Neural cell (in vitro differentiated cells): Measurements from ENCODE around the gene HOMEZ. TPM values are rescaled to one million over a fixed set of nuclear protein-coding genes. Genes with fewer than 3 reads are reported as not detected.
"Not testable (repeated sequence)": the region's sequence is repeated elsewhere in the genome, so short reads cannot be mapped to it uniquely, and the experiment has no call there.

Experiments used
- H2AFZ ChIP-seq: fragments of 200-600, 300-800 bp; sonication (generic), shearing (Covaris generic); 2 replicates; pipeline ENCODE4 v1.6.0; 2014; ENCODE audit warnings: low read depth, mild to moderate bottlenecking, antibody characterized with exemption, low read length, moderate library complexity
- H3F3A ChIP-seq: fragments of 200-600 bp; shearing (Covaris generic); 2 replicates; pipeline ENCODE4 v1.6.1; 2016; ENCODE audit warnings: mild to moderate bottlenecking, moderate library complexity, mixed read lengths, antibody characterized with exemption, low read length; ENCODE audit not compliant: insufficient read depth, poor library complexity, severe bottlenecking
- H3K27ac ChIP-seq: fragments of 200-600, 300-800 bp; sonication (generic), shearing (Covaris generic); 2 replicates; pipeline ENCODE4 v1.5.1; 2014; ENCODE audit warnings: mild to moderate bottlenecking, low read length, moderate library complexity
- H3K27me3 ChIP-seq: fragments of 300-800, 200-600 bp; sonication (generic), shearing (Covaris generic); 2 replicates; pipeline ENCODE4 v1.6.0; 2014; ENCODE audit warnings: mild to moderate bottlenecking, low read depth, low read length, moderate library complexity; ENCODE audit not compliant: insufficient read depth
- H3K36me3 ChIP-seq: fragments of 300-800, 200-600 bp; sonication (generic), shearing (Covaris generic); 2 replicates; pipeline ENCODE4 v1.5.1; 2014; ENCODE audit warnings: mild to moderate bottlenecking, antibody characterized with exemption, low read length, moderate library complexity; ENCODE audit not compliant: insufficient read depth
- H3K4me2 ChIP-seq: fragments of 300-800, 200-600 bp; sonication (generic), shearing (Covaris generic); 2 replicates; pipeline ENCODE4 v1.6.0; 2014; ENCODE audit warnings: mild to moderate bottlenecking, low read length
- H3K4me3 ChIP-seq: fragments of 300-800, 200-600 bp; sonication (generic), shearing (Covaris generic); 2 replicates; pipeline ENCODE4 v1.5.1; 2014; ENCODE audit warnings: mild to moderate bottlenecking, low read length, moderate library complexity
- H3K79me2 ChIP-seq: fragments of 200-600 bp; shearing (Covaris generic); replicated peaks from 2 replicates; pipeline ENCODE4 v1.6.0; 2014; ENCODE audit warnings: mild to moderate bottlenecking, low read length, moderate library complexity; ENCODE audit not compliant: insufficient read depth
- H3K9ac ChIP-seq: fragments of 300-800, 200-600 bp; sonication (generic), shearing (Covaris generic); 2 replicates; pipeline ENCODE4 v1.6.1; 2016; ENCODE audit warnings: mild to moderate bottlenecking, low read length, mixed read lengths
- H3K9me2 ChIP-seq: fragments of 200-600 bp; shearing (Covaris generic); 2 replicates; pipeline ENCODE4 v1.6.1; 2016; ENCODE audit warnings: mild to moderate bottlenecking, low read length, mixed read lengths; ENCODE audit not compliant: insufficient read depth
- H3K9me3 ChIP-seq: fragments of 200-600, 300-800 bp; sonication (generic), shearing (Covaris generic); 2 replicates; pipeline ENCODE4 v1.6.1; 2016; ENCODE audit warnings: mild to moderate bottlenecking, mixed run types, low read length, moderate library complexity, mixed read lengths
- H4K20me1 ChIP-seq: fragments of 200-600 bp; shearing (Covaris generic); 2 replicates; pipeline ENCODE4 v1.6.1; 2016; ENCODE audit warnings: mild to moderate bottlenecking, mixed run types; ENCODE audit not compliant: insufficient read depth
- EP300 ChIP-seq: fragments of 450-650 bp; conservative IDR thresholded peaks from 2 replicates; pipeline ENCODE4 v1.6.1; 2014; ENCODE audit warnings: antibody characterized with exemption, mild to moderate bottlenecking, moderate library complexity; ENCODE audit not compliant: poor library complexity, severe bottlenecking
- EZH2 ChIP-seq: fragments of 200-600, 300-800 bp; shearing (Covaris generic), sonication (generic); IDR thresholded peaks from 2 replicates; pipeline ENCODE4 v1.6.1; 2014; ENCODE audit warnings: antibody characterized with exemption, low read length, borderline replicate concordance, mild to moderate bottlenecking; ENCODE audit not compliant: insufficient read depth, poor library complexity, severe bottlenecking
- MXI1 ChIP-seq: fragments of 450-650 bp; conservative IDR thresholded peaks from 2 replicates; pipeline ENCODE4 v1.6.1; 2014; ENCODE audit warnings: antibody characterized with exemption, mild to moderate bottlenecking; ENCODE audit not compliant: poor library complexity, severe bottlenecking
- POLR2AphosphoS5 ChIP-seq: IDR thresholded peaks from 2 replicates; pipeline ENCODE4 v1.6.1; 2012
- RAD21 ChIP-seq: fragments of 450-650 bp; conservative IDR thresholded peaks from 2 replicates; pipeline ENCODE4 v1.6.1; 2014; ENCODE audit warnings: antibody characterized with exemption, mild to moderate bottlenecking, moderate library complexity
- SMC3 ChIP-seq: fragments of 450-650 bp; conservative IDR thresholded peaks from 2 replicates; pipeline ENCODE4 v1.6.1; 2014; ENCODE audit warnings: antibody characterized with exemption, mild to moderate bottlenecking, moderate library complexity; ENCODE audit not compliant: poor library complexity
- TAF1 ChIP-seq: IDR thresholded peaks from 2 replicates; pipeline ENCODE4 v1.6.1; 2012; ENCODE audit warnings: low read depth
- polyA plus RNA-seq: library from polyadenylated mRNA; depleted of rRNA; stranded (reverse); fragments of >200 nt; gene quantifications from 2 replicates; pipeline ENCODE4 v1.2.3, GENCODE V29; 2014
- TF ChIP-seq, protein P1 (sequence below): fragments of 450-650 bp; IDR thresholded peaks from 2 replicates; pipeline ENCODE4 v1.5.1; 2014; ENCODE audit warnings: antibody characterized with exemption, mild to moderate bottlenecking, moderate library complexity; ENCODE audit not compliant: poor library complexity, severe bottlenecking
- TF ChIP-seq, protein P2 (sequence below): IDR thresholded peaks from 2 replicates; pipeline ENCODE4 v1.6.1; 2012; ENCODE audit warnings: borderline replicate concordance

The HOMEZ gene
- polyA plus RNA-seq, 1 donor from 2014 or later = 6.6 TPM

DNA sequence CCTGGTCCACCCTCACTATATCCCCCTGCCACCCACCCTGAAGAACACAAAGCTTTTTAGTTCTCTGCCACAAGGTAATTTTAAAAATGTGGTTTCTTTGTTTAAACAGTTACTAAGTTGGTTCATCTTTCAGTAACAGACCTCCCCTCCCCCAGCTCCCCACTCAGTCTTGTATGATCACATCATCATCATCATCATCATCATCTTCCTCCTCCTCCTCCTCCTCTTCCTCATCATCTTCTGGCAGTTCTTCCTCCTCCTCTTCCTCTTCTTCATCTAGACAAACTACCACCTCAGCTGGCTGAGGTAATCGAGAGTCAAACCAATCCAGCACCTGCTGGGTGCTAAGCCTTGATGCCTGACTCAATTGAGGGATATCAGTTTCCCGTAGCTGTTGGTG, 10.5 kb downstream of the HOMEZ start:
- no peaks in the 10 kb centered on the region for H4K20me1 ChIP-seq
- H3K79me2 ChIP-seq = no peaks in the 10 kb centered on the region
- no peaks in the 10 kb centered on the region for H3F3A ChIP-seq
- H2AFZ ChIP-seq = no peak overlapping the region
- no peaks in the 10 kb centered on the region for H3K9me2 ChIP-seq
- H3K36me3 ChIP-seq = peaks cover 12% of the 10 kb centered on the region
- no peak overlapping the region for H3K9ac ChIP-seq
- no peak overlapping the region for H3K4me3 ChIP-seq
- no peak overlapping the region for H3K27ac ChIP-seq
- no peaks in the 10 kb centered on the region for H3K27me3 ChIP-seq
- H3K9me3 ChIP-seq = no peaks in the 10 kb centered on the region
- no peak overlapping the region for H3K4me2 ChIP-seq
- TF ChIP-seq SMC3 = no peak

DNA sequence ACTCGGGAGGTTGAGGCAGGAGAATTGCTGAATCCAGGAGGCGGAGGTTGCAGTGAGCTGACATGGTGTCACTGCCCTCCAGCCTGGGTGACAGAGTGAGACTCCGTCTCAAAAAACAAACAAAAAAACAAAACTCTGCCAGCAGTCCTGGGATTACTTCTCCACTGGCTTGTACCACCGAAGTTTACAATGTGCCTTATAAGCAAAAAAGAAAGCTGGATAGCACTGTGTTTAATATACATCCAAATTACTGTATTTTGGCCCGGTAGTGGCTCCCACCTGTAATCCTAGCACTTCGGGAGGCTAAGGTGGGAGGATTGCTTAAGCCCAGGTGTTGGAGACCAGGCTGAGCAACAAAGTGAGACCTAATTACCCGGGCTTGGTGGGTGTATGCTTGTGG, 16.7 kb downstream of the HOMEZ start:
- Histone ChIP-seq H2AFZ (no peak overlapping the region), H3K9ac (no peak overlapping the region), H3K27ac (no peak overlapping the region), H3F3A (no peaks in the 10 kb centered on the region), H4K20me1 (no peaks in the 10 kb centered on the region), H3K27me3 (no peaks in the 10 kb centered on the region), H3K4me2 (no peak overlapping the region), H3K79me2 (no peaks in the 10 kb centered on the region), H3K9me2 (no peaks in the 10 kb centered on the region), H3K9me3 (no peaks in the 10 kb centered on the region), H3K4me3 (no peak overlapping the region), H3K36me3 (no peaks in the 10 kb centered on the region)
- TF ChIP-seq, protein P1, sequence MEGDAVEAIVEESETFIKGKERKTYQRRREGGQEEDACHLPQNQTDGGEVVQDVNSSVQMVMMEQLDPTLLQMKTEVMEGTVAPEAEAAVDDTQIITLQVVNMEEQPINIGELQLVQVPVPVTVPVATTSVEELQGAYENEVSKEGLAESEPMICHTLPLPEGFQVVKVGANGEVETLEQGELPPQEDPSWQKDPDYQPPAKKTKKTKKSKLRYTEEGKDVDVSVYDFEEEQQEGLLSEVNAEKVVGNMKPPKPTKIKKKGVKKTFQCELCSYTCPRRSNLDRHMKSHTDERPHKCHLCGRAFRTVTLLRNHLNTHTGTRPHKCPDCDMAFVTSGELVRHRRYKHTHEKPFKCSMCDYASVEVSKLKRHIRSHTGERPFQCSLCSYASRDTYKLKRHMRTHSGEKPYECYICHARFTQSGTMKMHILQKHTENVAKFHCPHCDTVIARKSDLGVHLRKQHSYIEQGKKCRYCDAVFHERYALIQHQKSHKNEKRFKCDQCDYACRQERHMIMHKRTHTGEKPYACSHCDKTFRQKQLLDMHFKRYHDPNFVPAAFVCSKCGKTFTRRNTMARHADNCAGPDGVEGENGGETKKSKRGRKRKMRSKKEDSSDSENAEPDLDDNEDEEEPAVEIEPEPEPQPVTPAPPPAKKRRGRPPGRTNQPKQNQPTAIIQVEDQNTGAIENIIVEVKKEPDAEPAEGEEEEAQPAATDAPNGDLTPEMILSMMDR = no peak
- no peak for TF ChIP-seq EP300

DNA sequence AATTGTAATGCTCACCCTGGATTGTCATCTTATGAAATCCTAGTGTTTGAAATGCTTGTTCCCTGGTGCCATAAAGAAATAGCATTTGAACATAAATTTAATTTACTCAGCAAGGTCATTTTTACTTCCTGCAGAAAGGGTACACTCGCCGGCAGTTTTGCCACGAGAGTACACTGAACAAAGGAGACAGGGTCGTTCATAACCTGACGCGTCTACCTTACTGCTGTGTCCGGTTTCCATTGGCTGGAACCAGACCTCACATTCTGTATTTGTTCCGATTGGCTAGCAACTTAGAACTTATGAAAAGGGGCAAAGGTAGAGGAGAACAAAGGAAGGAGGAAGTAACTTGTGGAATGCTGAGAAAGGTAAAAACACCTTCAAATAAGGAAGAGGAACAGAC, 25.1 kb downstream of the HOMEZ start:
- H4K20me1 ChIP-seq, H3K9me3 ChIP-seq, H3K9me2 ChIP-seq, H3K36me3 ChIP-seq, H3K27ac ChIP-seq, H3K9ac ChIP-seq, H3F3A ChIP-seq, H3K27me3 ChIP-seq, H3K4me2 ChIP-seq, H2AFZ ChIP-seq, H3K4me3 ChIP-seq, H3K79me2 ChIP-seq: not testable (repeated sequence)

DNA sequence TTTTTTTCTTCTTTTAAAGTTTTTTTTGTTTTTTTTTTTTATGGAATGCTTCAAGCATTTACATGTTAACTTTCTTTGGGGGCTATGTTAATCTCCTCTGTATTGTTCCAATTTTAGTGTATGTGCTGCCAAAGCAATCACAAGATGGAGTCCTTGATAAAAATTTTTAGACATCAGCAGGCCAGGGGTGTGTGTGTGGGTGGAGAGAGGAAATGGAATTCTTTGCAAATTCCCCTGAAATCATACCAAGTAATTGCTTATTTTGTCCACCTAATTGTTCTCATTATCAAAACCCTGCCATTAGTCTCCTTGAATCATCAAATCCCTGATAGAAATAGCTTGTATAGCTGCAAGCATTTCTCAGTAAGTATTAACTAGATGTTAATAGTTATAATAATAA, 26.5 kb downstream of the HOMEZ start:
- Histone ChIP-seq H3K9me3 (no peaks in the 10 kb centered on the region), H3F3A (no peaks in the 10 kb centered on the region), H3K9me2 (no peaks in the 10 kb centered on the region), H3K4me2 (no peak overlapping the region), H3K9ac (no peak overlapping the region), H4K20me1 (no peaks in the 10 kb centered on the region), H3K4me3 (no peak overlapping the region), H2AFZ (no peak overlapping the region), H3K79me2 (no peaks in the 10 kb centered on the region), H3K36me3 (no peaks in the 10 kb centered on the region), H3K27ac (no peak overlapping the region), H3K27me3 (no peaks in the 10 kb centered on the region)
- TF ChIP-seq SMC3 = no peak
- TF ChIP-seq RAD21 = no peak
- no peak for TF ChIP-seq MXI1
- no peak for TF ChIP-seq EZH2
- TF ChIP-seq, protein P2, sequence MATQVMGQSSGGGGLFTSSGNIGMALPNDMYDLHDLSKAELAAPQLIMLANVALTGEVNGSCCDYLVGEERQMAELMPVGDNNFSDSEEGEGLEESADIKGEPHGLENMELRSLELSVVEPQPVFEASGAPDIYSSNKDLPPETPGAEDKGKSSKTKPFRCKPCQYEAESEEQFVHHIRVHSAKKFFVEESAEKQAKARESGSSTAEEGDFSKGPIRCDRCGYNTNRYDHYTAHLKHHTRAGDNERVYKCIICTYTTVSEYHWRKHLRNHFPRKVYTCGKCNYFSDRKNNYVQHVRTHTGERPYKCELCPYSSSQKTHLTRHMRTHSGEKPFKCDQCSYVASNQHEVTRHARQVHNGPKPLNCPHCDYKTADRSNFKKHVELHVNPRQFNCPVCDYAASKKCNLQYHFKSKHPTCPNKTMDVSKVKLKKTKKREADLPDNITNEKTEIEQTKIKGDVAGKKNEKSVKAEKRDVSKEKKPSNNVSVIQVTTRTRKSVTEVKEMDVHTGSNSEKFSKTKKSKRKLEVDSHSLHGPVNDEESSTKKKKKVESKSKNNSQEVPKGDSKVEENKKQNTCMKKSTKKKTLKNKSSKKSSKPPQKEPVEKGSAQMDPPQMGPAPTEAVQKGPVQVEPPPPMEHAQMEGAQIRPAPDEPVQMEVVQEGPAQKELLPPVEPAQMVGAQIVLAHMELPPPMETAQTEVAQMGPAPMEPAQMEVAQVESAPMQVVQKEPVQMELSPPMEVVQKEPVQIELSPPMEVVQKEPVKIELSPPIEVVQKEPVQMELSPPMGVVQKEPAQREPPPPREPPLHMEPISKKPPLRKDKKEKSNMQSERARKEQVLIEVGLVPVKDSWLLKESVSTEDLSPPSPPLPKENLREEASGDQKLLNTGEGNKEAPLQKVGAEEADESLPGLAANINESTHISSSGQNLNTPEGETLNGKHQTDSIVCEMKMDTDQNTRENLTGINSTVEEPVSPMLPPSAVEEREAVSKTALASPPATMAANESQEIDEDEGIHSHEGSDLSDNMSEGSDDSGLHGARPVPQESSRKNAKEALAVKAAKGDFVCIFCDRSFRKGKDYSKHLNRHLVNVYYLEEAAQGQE = no peak
- no peak for TF ChIP-seq EP300
- no peak for TF ChIP-seq POLR2AphosphoS5
- TF ChIP-seq, protein P1 = no peak
- no peak for TF ChIP-seq TAF1
